GM19467 (cell line): Measurements from ENCODE around the gene TEX19.
"Not testable (repeated sequence)": the region's sequence is repeated elsewhere in the genome, so short reads cannot be mapped to it uniquely, and the experiment has no call there.

ENCODE experiments used
- ATAC-seq: cut with Tn5 transposase; IDR thresholded peaks from one replicate; pipeline ENCODE4 v1.9.1; 2021; ENCODE audit warnings: mild to moderate bottlenecking, moderate library complexity; ENCODE audit not compliant: unreplicated experiment

TEX19 gene

GRCh38 chr17:82406131-82406671 lies 47.2 kb downstream of the TEX19 start:
- no peak for ATAC-seq

DNA sequence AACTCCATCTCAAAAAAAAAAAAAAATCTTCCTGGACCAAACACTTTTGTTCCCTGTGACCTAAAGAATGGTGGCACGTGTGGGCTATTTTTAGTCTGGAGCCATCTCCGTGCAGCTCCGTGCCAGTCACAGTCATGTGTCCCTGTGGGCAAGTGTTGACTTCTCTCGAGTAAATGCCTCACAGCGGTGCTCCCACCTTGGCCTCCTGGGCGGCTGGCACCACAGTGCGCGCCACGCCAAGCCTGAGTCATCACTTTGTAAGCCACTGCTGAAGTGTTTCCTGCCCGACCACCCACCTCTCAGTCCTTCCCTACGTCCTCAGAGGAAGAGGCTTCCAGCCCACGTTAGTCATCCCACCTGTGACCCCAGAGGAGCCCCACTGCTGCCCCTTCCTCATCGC lies 48.2 kb downstream of the TEX19 start:
- no peak for ATAC-seq

- ATAC-seq: no peak
Measured at GRCh38 chr17:82408288-82408937, 49.4 kb downstream of the TEX19 start.

DNA sequence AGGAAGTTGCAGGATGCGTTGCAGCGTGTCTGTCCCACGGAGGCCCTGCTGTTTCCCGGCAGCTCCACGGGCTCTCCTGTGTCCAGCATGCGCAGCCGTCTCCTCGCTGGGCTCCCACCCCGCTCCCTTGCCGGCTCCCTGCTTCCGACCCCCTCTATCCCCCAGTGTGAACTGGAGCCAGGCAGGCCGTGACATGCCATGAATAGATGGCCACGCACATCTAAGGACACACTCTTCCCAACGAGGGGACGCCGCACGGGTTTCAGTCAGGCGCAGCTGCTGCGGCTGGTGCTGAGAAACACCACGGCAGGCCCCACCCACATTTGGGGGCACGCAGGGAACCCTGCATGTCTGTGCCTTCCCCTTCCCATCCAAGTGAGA lies 49.9 kb downstream of the TEX19 start:
- ATAC-seq: no peak

GRCh38 chr17:82410014-82410716 lies 51.1 kb downstream of the TEX19 start:
- ATAC-seq: no peak

GRCh38 chr17:82411396-82412053 lies 52.5 kb downstream of the TEX19 start:
- no peak for ATAC-seq

DNA sequence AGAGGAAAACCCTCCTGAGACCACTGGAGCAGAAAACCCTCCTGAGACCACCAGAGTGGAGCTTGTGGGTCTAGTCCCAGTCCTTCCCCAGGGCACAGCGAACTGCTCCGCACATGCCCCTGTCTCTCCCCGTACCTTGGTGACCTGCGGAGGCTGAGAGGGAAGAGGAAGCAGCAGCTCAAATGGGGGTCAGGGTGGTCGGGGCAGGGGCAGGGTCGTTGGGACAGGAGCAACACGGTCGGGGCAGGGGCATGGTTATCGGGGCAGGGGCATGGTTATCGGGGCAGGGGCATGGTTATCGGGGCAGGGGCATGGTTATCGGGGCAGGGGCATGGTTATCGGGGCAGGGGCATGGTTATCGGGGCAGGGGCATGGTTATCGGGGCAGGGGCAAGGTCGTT lies 53.0 kb downstream of the TEX19 start:
- not testable (repeated sequence) for ATAC-seq

GRCh38 chr17:82412535-82413520 lies 53.8 kb downstream of the TEX19 start:
- no peak for ATAC-seq
